ENCODE measurements around the gene RELL1.

RELL1 gene

DNA sequence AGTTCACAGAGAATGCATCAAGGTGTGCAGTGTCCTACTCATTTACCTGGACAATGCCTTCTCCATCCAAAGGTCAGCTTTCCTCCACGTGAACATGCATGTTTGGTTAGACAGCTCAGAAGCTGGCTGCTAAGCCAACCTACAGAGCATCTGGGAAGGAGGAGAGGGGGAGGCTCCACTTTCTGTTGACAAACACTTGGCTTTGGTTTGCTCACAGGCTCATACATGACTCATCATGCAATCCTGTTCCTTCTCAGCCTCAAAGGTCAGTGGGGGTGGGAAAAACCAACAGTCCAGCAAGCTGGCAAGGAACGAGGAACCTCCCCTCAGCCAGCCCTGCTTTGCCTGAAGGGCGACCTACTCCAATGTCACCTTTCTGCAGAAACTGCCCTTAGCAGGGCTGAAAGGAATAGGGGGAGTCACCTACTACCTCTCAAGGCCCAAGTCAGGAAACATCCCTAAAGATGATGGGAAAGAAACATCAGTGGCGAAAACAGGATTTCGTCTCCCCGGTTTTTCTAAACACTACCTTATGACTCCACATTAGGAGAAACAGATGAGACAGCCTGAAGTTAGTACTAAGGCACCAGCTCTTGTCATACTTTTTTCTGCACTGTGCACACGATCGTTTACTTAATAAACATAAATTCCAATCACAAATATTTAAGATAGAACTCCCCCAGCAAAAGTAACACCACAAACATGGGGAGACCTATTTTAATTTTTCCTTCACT, 37.9 kb downstream of the RELL1 start:
- Mint-ChIP-seq H3K27me3 (no peaks in the 10 kb centered on the region), H3K9me3 (no peaks in the 10 kb centered on the region), H3K27ac (no peak overlapping the region), H3K4me3 (no peak overlapping the region), H3K4me1 (no peaks in the 10 kb centered on the region), H3K36me3 (peaks cover 0 to 4% of the 10 kb centered on the region in 2 donors)
- ATAC-seq (replicated peaks), result peak in 1 of 2 donors; percentile 29
- DNase-seq, result no peak

DNA sequence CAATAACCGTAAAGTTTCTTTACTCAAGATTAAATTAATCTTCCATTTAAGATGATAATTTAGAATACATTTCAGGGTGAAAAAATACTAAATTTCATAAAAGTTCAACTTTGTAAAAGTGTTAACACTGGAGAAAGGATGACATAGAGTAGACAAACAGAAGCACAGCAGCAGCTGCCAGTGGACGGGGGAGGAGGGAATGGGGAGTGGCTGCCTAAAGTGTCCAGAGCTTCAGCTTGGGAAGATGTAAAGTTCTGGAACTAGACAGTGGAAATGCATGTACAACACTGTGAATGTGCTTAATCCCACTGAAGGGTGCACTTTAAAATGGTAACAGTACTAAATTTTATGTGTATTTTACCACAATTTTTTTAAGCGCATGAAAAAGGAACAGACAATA, 39.9 kb downstream of the RELL1 start:
- Mint-ChIP-seq H3K9me3 (no peaks in the 10 kb centered on the region), H3K27me3 (no peaks in the 10 kb centered on the region), H3K36me3 (peaks cover 0 to 4% of the 10 kb centered on the region in 2 donors), H3K27ac (no peak overlapping the region), H3K4me3 (no peak overlapping the region), H3K4me1 (no peaks in the 10 kb centered on the region)
- ATAC-seq (replicated peaks) (no peak), DNase-seq (no peak)

DNA sequence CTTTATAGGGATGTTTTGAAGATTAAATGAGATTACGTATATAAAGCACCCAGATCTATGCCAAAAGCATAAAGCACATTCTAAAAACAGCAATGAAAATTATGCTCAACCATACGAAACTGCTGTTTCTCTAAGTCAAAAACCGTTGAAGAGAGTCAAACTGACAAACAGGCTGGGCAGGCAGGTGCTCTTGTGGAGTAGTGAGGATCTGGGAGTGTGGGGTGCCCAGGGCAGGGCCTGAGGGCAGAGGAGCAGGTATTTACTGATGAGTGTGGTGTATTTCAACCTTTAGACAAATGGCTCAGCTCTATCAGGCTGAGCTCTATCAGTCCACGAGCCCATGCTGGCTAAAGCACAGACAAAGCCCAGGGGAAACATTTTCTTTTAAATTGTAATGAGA, 40.4 kb downstream of the RELL1 start:
- ATAC-seq (replicated peaks), result no peak
- H3K27ac Mint-ChIP-seq, result no peak overlapping the region
- no peaks in the 10 kb centered on the region for H3K9me3 Mint-ChIP-seq
- H3K4me3 Mint-ChIP-seq, result no peak overlapping the region
- H3K36me3 Mint-ChIP-seq, result peaks cover 0 to 4% of the 10 kb centered on the region in 2 donors
- H3K4me1 Mint-ChIP-seq, result no peaks in the 10 kb centered on the region
- H3K27me3 Mint-ChIP-seq, result no peaks in the 10 kb centered on the region
- DNase-seq, result no peak

GRCh38 chr4:37644962-37645361, 41.2 kb downstream of the RELL1 start:
- no peak for ATAC-seq (replicated peaks)
- H3K4me1 Mint-ChIP-seq, result no peaks in the 10 kb centered on the region
- no peak overlapping the region for H3K4me3 Mint-ChIP-seq
- DNase-seq, result no peak
- H3K27ac Mint-ChIP-seq, result no peak overlapping the region
- H3K27me3 Mint-ChIP-seq, result no peaks in the 10 kb centered on the region
- H3K36me3 Mint-ChIP-seq, result peaks cover 0 to 4% of the 10 kb centered on the region in 2 donors
- no peaks in the 10 kb centered on the region for H3K9me3 Mint-ChIP-seq

GRCh38 chr4:37641886-37642849, 44.0 kb downstream of the RELL1 start:
- ATAC-seq (replicated peaks) (no peak), DNase-seq (no peak)
- H3K4me1 Mint-ChIP-seq, result peaks cover 0 to 2% of the 10 kb centered on the region in 2 donors
- H3K36me3 Mint-ChIP-seq, result peaks cover 0 to 7% of the 10 kb centered on the region in 2 donors
- no peaks in the 10 kb centered on the region for H3K27me3 Mint-ChIP-seq
- no peak overlapping the region for H3K27ac Mint-ChIP-seq
- H3K9me3 Mint-ChIP-seq, result no peaks in the 10 kb centered on the region
- H3K4me3 Mint-ChIP-seq, result no peak overlapping the region

GRCh38 chr4:37641352-37641751, 44.8 kb downstream of the RELL1 start:
- Mint-ChIP-seq H3K36me3 (peaks cover 0 to 7% of the 10 kb centered on the region in 2 donors), H3K4me3 (no peak overlapping the region), H3K4me1 (peaks cover 0 to 2% of the 10 kb centered on the region in 2 donors), H3K9me3 (no peaks in the 10 kb centered on the region), H3K27me3 (no peaks in the 10 kb centered on the region), H3K27ac (no peak overlapping the region)
- no peak for DNase-seq
- ATAC-seq (replicated peaks), result no peak

GRCh38 chr4:37639551-37640285, 46.5 kb downstream of the RELL1 start:
- no peak for ATAC-seq (replicated peaks)
- Mint-ChIP-seq H3K4me1 (peaks cover 2 to 3% of the 10 kb centered on the region in 2 donors), H3K36me3 (peaks cover 2 to 3% of the 10 kb centered on the region in 2 donors), H3K27ac (no peak overlapping the region), H3K4me3 (no peak overlapping the region), H3K9me3 (no peaks in the 10 kb centered on the region), H3K27me3 (no peaks in the 10 kb centered on the region)
- no peak for DNase-seq

DNA sequence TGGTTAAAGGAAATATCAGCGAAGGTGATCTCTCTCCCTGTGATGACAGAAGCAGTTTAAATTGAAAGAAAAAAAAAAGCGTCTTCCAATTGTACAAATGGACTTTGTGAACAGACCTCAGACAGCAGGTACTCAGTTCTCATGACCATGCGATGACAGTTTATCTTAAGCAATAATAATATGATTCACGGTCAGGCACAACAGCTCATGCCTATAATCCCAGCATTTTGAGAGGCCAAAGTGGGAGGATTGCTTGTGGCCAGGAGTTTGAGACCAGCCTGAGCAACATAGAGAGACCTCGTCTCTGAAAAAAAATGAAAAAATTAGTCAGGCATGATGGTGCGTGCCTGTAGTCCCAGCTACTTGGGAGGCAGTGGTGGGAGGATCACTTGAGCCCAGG, 51.0 kb downstream of the RELL1 start:
- Mint-ChIP-seq H3K9me3 (no peaks in the 10 kb centered on the region), H3K27me3 (no peaks in the 10 kb centered on the region), H3K4me3 (no peak overlapping the region), H3K4me1 (peaks cover 5 to 12% of the 10 kb centered on the region in 2 donors), H3K27ac (peak overlapping the region; percentile 47), H3K36me3 (peaks cover 7 to 8% of the 10 kb centered on the region in 2 donors)
- ATAC-seq (replicated peaks) (no peak), DNase-seq (no peak)

GRCh38 chr4:37634180-37634579, 52.0 kb downstream of the RELL1 start:
- Mint-ChIP-seq H3K9me3 (no peaks in the 10 kb centered on the region), H3K36me3 (peaks cover 7 to 8% of the 10 kb centered on the region in 2 donors), H3K27me3 (no peaks in the 10 kb centered on the region)

DNA sequence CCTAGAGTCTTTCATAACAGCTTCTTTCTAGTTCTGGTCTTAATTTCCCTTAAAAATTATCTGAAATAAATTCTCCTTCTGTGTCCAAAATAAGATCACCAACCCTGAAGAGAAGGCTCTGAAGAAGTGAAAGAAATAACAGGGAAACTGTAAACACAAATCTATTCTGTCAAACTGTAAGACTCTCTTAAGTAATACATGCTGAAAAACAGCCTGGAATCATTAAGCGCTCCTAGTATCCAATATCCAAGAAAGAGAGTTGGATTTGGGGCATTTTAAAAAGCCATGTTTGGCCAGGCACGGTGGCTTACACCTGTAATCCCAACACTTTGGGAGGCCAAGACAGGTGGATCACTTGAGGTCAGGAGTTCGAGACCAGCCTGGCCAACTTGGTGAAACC, 53.3 kb downstream of the RELL1 start:
- peaks cover 5 to 7% of the 10 kb centered on the region in 2 donors for H3K36me3 Mint-ChIP-seq
- no peak overlapping the region for H3K27ac Mint-ChIP-seq
- H3K4me1 Mint-ChIP-seq, result peaks cover 3 to 12% of the 10 kb centered on the region in 2 donors
- H3K4me3 Mint-ChIP-seq, result no peak overlapping the region
- no peak for ATAC-seq (replicated peaks)
- H3K27me3 Mint-ChIP-seq, result no peaks in the 10 kb centered on the region
- H3K9me3 Mint-ChIP-seq, result no peaks in the 10 kb centered on the region
- no peak for DNase-seq

More at GRCh38 chr4:37634180-37634579, 52.0 kb downstream of the RELL1 start:
- DNase-seq (peak; percentile 4), ATAC-seq (replicated peaks) (peak; percentile 73 to 79)
- Mint-ChIP-seq H3K4me1 (peaks cover 3 to 12% of the 10 kb centered on the region in 2 donors), H3K27ac (no peak overlapping the region), H3K4me3 (no peak overlapping the region)

GRCh38 chr4:37631551-37631950, 54.6 kb downstream of the RELL1 start:
- H3K4me3 Mint-ChIP-seq, result no peak overlapping the region
- peaks cover 5 to 7% of the 10 kb centered on the region in 2 donors for H3K36me3 Mint-ChIP-seq
- H3K27ac Mint-ChIP-seq, result no peak overlapping the region
- ATAC-seq (replicated peaks) (no peak), DNase-seq (no peak)
- no peaks in the 10 kb centered on the region for H3K9me3 Mint-ChIP-seq
- H3K4me1 Mint-ChIP-seq, result peaks cover 3 to 12% of the 10 kb centered on the region in 2 donors
- H3K27me3 Mint-ChIP-seq, result no peaks in the 10 kb centered on the region

DNA sequence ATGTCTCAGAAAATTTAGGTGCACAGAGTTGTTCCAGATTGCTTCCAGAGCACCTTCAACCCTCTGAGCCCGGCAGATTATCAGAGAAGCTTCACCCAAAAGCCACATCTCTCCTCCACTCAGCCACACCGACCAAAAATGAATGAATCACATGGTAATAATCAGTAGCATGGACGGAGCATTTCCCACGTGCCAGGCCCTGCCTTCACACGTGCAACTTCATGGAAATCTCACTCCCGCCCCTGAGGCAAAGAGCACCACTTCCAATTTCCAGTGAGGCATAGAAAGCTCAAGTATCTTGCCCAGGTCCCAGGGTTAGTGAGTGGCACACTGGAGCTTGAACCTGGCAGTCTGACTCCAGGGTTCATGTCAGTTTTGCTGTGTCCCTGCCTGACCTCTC, 56.5 kb downstream of the RELL1 start:
- H3K27me3 Mint-ChIP-seq, result no peaks in the 10 kb centered on the region
- no peak for ATAC-seq (replicated peaks)
- H3K9me3 Mint-ChIP-seq, result no peaks in the 10 kb centered on the region
- DNase-seq, result no peak
- peaks cover 5 to 7% of the 10 kb centered on the region in 2 donors for H3K36me3 Mint-ChIP-seq
- peaks cover 3 to 10% of the 10 kb centered on the region in 2 donors for H3K4me1 Mint-ChIP-seq
- H3K27ac Mint-ChIP-seq, result no peak overlapping the region
- no peak overlapping the region for H3K4me3 Mint-ChIP-seq

GRCh38 chr4:37628977-37629609, 57.1 kb downstream of the RELL1 start:
- Mint-ChIP-seq H3K4me3 (no peak overlapping the region), H3K27me3 (no peaks in the 10 kb centered on the region), H3K4me1 (peaks cover 3 to 5% of the 10 kb centered on the region in 2 donors), H3K9me3 (no peaks in the 10 kb centered on the region), H3K27ac (no peak overlapping the region), H3K36me3 (peaks cover 5 to 7% of the 10 kb centered on the region in 2 donors)
- no peak for DNase-seq
- no peak for ATAC-seq (replicated peaks)

DNA sequence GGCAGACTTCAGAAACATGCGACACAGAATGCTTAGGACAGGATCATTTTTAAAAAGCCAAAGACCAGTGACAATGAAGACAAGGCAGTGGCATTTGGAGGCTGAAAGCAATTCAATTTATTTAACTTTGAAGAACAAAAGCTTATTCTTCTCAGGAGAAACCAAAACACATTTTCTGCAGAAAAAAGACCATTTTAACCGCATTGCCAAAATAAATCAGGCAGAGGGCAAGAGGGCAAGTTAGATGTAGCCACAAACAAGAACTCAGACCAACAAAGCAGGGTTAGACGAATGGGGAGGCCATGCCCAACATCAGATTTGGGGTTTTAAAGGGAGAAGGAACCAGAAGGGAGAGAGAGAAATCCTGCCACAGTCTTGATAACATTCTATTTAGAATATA, 58.9 kb downstream of the RELL1 start:
- H3K4me3 Mint-ChIP-seq, result no peak overlapping the region
- no peaks in the 10 kb centered on the region for H3K9me3 Mint-ChIP-seq
- no peaks in the 10 kb centered on the region for H3K4me1 Mint-ChIP-seq
- ATAC-seq (replicated peaks) (no peak), DNase-seq (no peak)
- no peak overlapping the region for H3K27ac Mint-ChIP-seq
- no peaks in the 10 kb centered on the region for H3K27me3 Mint-ChIP-seq
- peaks cover 5 to 7% of the 10 kb centered on the region in 2 donors for H3K36me3 Mint-ChIP-seq
